Medulla oblongata (tissue), 1 donor: ENCODE data around the gene SLC17A2.
"Not testable (repeated sequence)": the region's sequence is repeated elsewhere in the genome, so short reads cannot be mapped to it uniquely, and the experiment has no call there.

Experiments used
- DNase-seq: peaks from one replicate; pipeline ENCODE4 v3.0.0-alpha.2; 2015; ENCODE audit errors: extremely low spot score

Gene SLC17A2

GRCh38 chr6:25952535-25952934 is 22.0 kb upstream of the SLC17A2 start:
- no peak for DNase-seq

GRCh38 chr6:25951296-25952032 is 21.0 kb upstream of the SLC17A2 start:
- no peak for DNase-seq

- no peak for DNase-seq
Observed at GRCh38 chr6:25950297-25950696, 19.8 kb upstream of the SLC17A2 start.

GRCh38 chr6:25949695-25950094 is 19.2 kb upstream of the SLC17A2 start:
- DNase-seq, result no peak

- not testable (repeated sequence) for DNase-seq
Observed at GRCh38 chr6:25947492-25947891, 17.0 kb upstream of the SLC17A2 start.

GRCh38 chr6:25946631-25947030 is 16.1 kb upstream of the SLC17A2 start:
- DNase-seq, result no peak

GRCh38 chr6:25945738-25946137 is 15.2 kb upstream of the SLC17A2 start:
- not testable (repeated sequence) for DNase-seq

GRCh38 chr6:25944688-25945574 is 14.4 kb upstream of the SLC17A2 start:
- DNase-seq, result no peak

GRCh38 chr6:25943887-25944286 is 13.4 kb upstream of the SLC17A2 start:
- no peak for DNase-seq

- peak; percentile 18 for DNase-seq
Observed at GRCh38 chr6:25942561-25943147, 12.2 kb upstream of the SLC17A2 start.

GRCh38 chr6:25939593-25939992 is 9.1 kb upstream of the SLC17A2 start:
- no peak for DNase-seq

GRCh38 chr6:25935953-25936352 is 5.5 kb upstream of the SLC17A2 start:
- no peak for DNase-seq

- no peak for DNase-seq
Observed at GRCh38 chr6:25934735-25935313, 4.3 kb upstream of the SLC17A2 start.

GRCh38 chr6:25934156-25934555 is 3.7 kb upstream of the SLC17A2 start:
- DNase-seq, result no peak

GRCh38 chr6:25931411-25931709 is 869 bp upstream of the SLC17A2 start:
- DNase-seq, result no peak

GRCh38 chr6:25929785-25930184 is 706 bp downstream of the SLC17A2 start:
- not testable (repeated sequence) for DNase-seq

GRCh38 chr6:25928562-25929324 is 1.7 kb downstream of the SLC17A2 start:
- DNase-seq, result no peak

GRCh38 chr6:25927756-25928216 is 2.7 kb downstream of the SLC17A2 start:
- no peak for DNase-seq

GRCh38 chr6:25927178-25927577 is 3.3 kb downstream of the SLC17A2 start:
- no peak for DNase-seq

- no peak for DNase-seq
Observed at GRCh38 chr6:25925876-25926275, 4.6 kb downstream of the SLC17A2 start.

- DNase-seq, result no peak
Observed at GRCh38 chr6:25922301-25922700, 8.2 kb downstream of the SLC17A2 start.
